H1 (cell line): Measurements from ENCODE around the gene DRD2. TPM values are rescaled to one million over a fixed set of nuclear protein-coding genes. Genes with fewer than 3 reads are reported as not detected.

Experiments used
- CTCF ChIA-PET: fragments of 300-600 bp; sonication (Branson Sonifier 250); formaldehyde crosslinking; loops from one replicate; lab custom pipeline; 2021; ENCODE audit not compliant: partially characterized antibody; lab: Charles Lee
- POLR2A ChIA-PET: fragments of 300-600 bp; sonication (Branson Sonifier 250); formaldehyde crosslinking; loops from one replicate; lab custom pipeline; 2021; ENCODE audit warnings: inconsistent platforms; ENCODE audit not compliant: partially characterized antibody; lab: Charles Lee
- DNase-seq, 2 experiments: peaks; one replicate each; pipeline versions ENCODE4 v3.0.0 to v3.0.0-alpha.2; 2010 to 2022; ENCODE audit warnings: low spot score in 2 of 2, low read depth in 1 of 2, mixed read lengths in 1 of 2
- FAIRE-seq: peaks from 2 replicates; lab custom pipeline; 2011; peaks lifted over from hg19 to GRCh38; lab: Jason Lieb, UNC
- H2AFZ ChIP-seq: 2 replicates; pipeline ENCODE4 v1.8.1; 2012; ENCODE audit warnings: low read length, inconsistent platforms
- H2AK5ac ChIP-seq: 2 replicates; pipeline ENCODE4 v1.6.1; 2013; ENCODE audit warnings: low read depth, low read length
- H2BK120ac ChIP-seq: replicated peaks from 2 replicates; pipeline ENCODE3; 2013; ENCODE audit warnings: low read depth, low read length, inconsistent platforms
- H2BK12ac ChIP-seq: 2 replicates; pipeline ENCODE4 v1.6.1; 2013; ENCODE audit warnings: low read depth, low read length
- H2BK15ac ChIP-seq: 2 replicates; pipeline ENCODE4 v1.6.1; 2013; ENCODE audit warnings: low read length
- H2BK20ac ChIP-seq: 2 replicates; pipeline ENCODE4 v1.6.1; 2013; ENCODE audit warnings: low read length
- H2BK5ac ChIP-seq: 2 replicates; pipeline ENCODE4 v1.6.1; 2013; ENCODE audit warnings: low read depth, low read length
- H3K14ac ChIP-seq: 2 replicates; pipeline ENCODE4 v1.6.1; 2013; ENCODE audit warnings: inconsistent platforms; ENCODE audit not compliant: insufficient read length
- H3K18ac ChIP-seq: 2 replicates; pipeline ENCODE4 v1.6.1; 2013; ENCODE audit warnings: low read length; ENCODE audit errors: extremely low read depth
- H3K23ac ChIP-seq: 2 replicates; pipeline ENCODE4 v1.6.1; 2013; ENCODE audit warnings: inconsistent platforms; ENCODE audit not compliant: insufficient read length
- H3K23me2 ChIP-seq: 2 replicates; pipeline ENCODE4 v1.6.1; 2013; ENCODE audit warnings: low read depth, low read length
- H3K27ac ChIP-seq: 2 replicates; pipeline ENCODE4 v1.6.1; 2011; ENCODE audit warnings: low read depth, low read length, inconsistent platforms
- H3K27me3 ChIP-seq, 4 experiments: replicated peaks in 1 of 4; 1 replicate in 1 of 4; 2 replicates in 3 of 4; pipeline versions ENCODE4 v1.6.1 to v1.8.1; 2011 to 2013; ENCODE audit warnings: low read length in 3 of 4, mild to moderate bottlenecking in 3 of 4, inconsistent platforms in 2 of 4, mixed read lengths in 2 of 4, moderate library complexity in 1 of 4; ENCODE audit not compliant: control insufficient read depth in 3 of 4, insufficient read depth in 3 of 4; ENCODE audit errors: extremely low read depth in 1 of 4
- H3K36me3 ChIP-seq, 4 experiments: 2 replicates each; pipeline versions ENCODE4 v1.6.1 to v1.8.1; 2011 to 2013; ENCODE audit warnings: mild to moderate bottlenecking in 4 of 4, low read length in 3 of 4, moderate library complexity in 2 of 4, control low read depth in 1 of 4, inconsistent platforms in 1 of 4; ENCODE audit not compliant: insufficient read depth in 4 of 4, control insufficient read depth in 2 of 4
- H3K4ac ChIP-seq: replicated peaks from 2 replicates; pipeline ENCODE3; 2013; ENCODE audit warnings: low read length, low read depth, mixed read lengths, inconsistent platforms; ENCODE audit not compliant: insufficient read length
- H3K4me1 ChIP-seq, 4 experiments: replicated peaks in 1 of 4; 1 replicate in 1 of 4; 2 replicates in 3 of 4; pipeline versions ENCODE4 v1.6.1 to v1.8.1; 2011 to 2013; ENCODE audit warnings: low read length in 3 of 4, inconsistent platforms in 2 of 4, mixed read lengths in 1 of 4; ENCODE audit not compliant: insufficient read depth in 4 of 4, control insufficient read depth in 3 of 4
- H3K4me2 ChIP-seq, 2 experiments: 2 replicates each; pipeline versions ENCODE4 v1.6.1 to v1.8.1; 2011 to 2013; ENCODE audit warnings: low read depth in 2 of 2, low read length in 2 of 2, control low read depth in 1 of 2, inconsistent platforms in 1 of 2, mild to moderate bottlenecking in 1 of 2; ENCODE audit not compliant: insufficient read depth in 1 of 2
- H3K4me3 ChIP-seq, 4 experiments: fragments of 200-600, 300-600 bp in 1 of 4; sonication (generic), shearing (Covaris generic), sonication (Bioruptor Twin) in 1 of 4; 2 replicates each; pipeline versions ENCODE4 v1.5.1 to v1.8.1; 2011 to 2016; ENCODE audit warnings: low read length in 4 of 4, low read depth in 3 of 4, control low read depth in 2 of 4, inconsistent platforms in 2 of 4, mild to moderate bottlenecking in 2 of 4, mixed read lengths in 1 of 4, moderate library complexity in 1 of 4; ENCODE audit not compliant: insufficient read depth in 2 of 4; ENCODE audit errors: extremely low read depth in 1 of 4
- H3K56ac ChIP-seq: replicated peaks from 2 replicates; pipeline ENCODE3; 2013; ENCODE audit warnings: low read depth, mild to moderate bottlenecking, mixed read lengths, low read length, inconsistent platforms; ENCODE audit not compliant: insufficient read length
- H3K79me1 ChIP-seq: 2 replicates; pipeline ENCODE4 v1.6.1; 2013; ENCODE audit warnings: low read depth, low read length, control low read depth
- H3K79me2 ChIP-seq, 2 experiments: 2 replicates each; pipeline versions ENCODE4 v1.6.1 to v1.8.1; 2012 to 2013; ENCODE audit warnings: low read length in 2 of 2, mild to moderate bottlenecking in 2 of 2, inconsistent platforms in 1 of 2; ENCODE audit not compliant: insufficient read depth in 2 of 2, control insufficient read depth in 1 of 2
- H3K9ac ChIP-seq, 4 experiments: replicated peaks in 1 of 4; 1 replicate in 1 of 4; 2 replicates in 3 of 4; pipeline versions ENCODE4 v1.6.1 to v1.8.1; 2011 to 2013; ENCODE audit warnings: low read depth in 3 of 4, low read length in 3 of 4, control low read depth in 2 of 4, mild to moderate bottlenecking in 2 of 4, moderate library complexity in 2 of 4, inconsistent platforms in 1 of 4; ENCODE audit errors: extremely low read depth in 1 of 4
- H3K9me3 ChIP-seq, 2 experiments: 2 replicates each; pipeline versions ENCODE4 v1.6.1 to v1.8.1; 2012 to 2013; ENCODE audit warnings: mild to moderate bottlenecking in 2 of 2, moderate library complexity in 2 of 2, control low read depth in 1 of 2, inconsistent platforms in 1 of 2, low read depth in 1 of 2, low read length in 1 of 2, mixed read lengths in 1 of 2; ENCODE audit not compliant: insufficient read depth in 2 of 2
- H4K20me1 ChIP-seq, 2 experiments: replicated peaks in 1 of 2; 2 replicates each; pipeline versions ENCODE3 to v1.8.1; 2011 to 2013; ENCODE audit warnings: inconsistent platforms in 2 of 2, low read length in 2 of 2, mild to moderate bottlenecking in 1 of 2; ENCODE audit not compliant: insufficient read depth in 2 of 2, control insufficient read depth in 1 of 2
- H4K5ac ChIP-seq: 2 replicates; pipeline ENCODE4 v1.6.1; 2013; ENCODE audit warnings: low read length, low read depth, mixed read lengths, inconsistent platforms; ENCODE audit not compliant: insufficient read length
- H4K8ac ChIP-seq: 2 replicates; pipeline ENCODE4 v1.8.0; 2013; ENCODE audit warnings: mild to moderate bottlenecking, moderate library complexity, low read length, inconsistent platforms; ENCODE audit not compliant: insufficient read depth; ENCODE audit errors: extremely low read depth
- H4K91ac ChIP-seq: replicated peaks from 2 replicates; pipeline ENCODE3; 2013; ENCODE audit warnings: low read length, mixed read lengths, inconsistent platforms; ENCODE audit not compliant: insufficient read length
- KDM4A ChIP-seq: IDR thresholded peaks from one replicate; pipeline ENCODE4 v1.7.1; 2012; ENCODE audit warnings: low read depth, mild to moderate bottlenecking, moderate library complexity, low read length, inconsistent platforms; ENCODE audit not compliant: severe bottlenecking
- WGBS, 2 experiments: shearing (Covaris generic) in 1 of 2; methylation state at CpG; one replicate each; pipeline versions ENCODE4 v1.1.6 to v1.1.7; 2013 to 2015; ENCODE audit warnings: low lambda C conversion rate in 2 of 2, mixed read lengths in 2 of 2, inconsistent platforms in 1 of 2, low coverage in 1 of 2, missing lambda C conversion rate in 1 of 2; ENCODE audit not compliant: insufficient replicate concordance in 2 of 2, insufficient coverage in 1 of 2, insufficient read length in 1 of 2; ENCODE audit errors: extremely low coverage in 1 of 2, missing lambda C conversion rate in 1 of 2; 5-methylcytosine and 5-hydroxymethylcytosine counted together
- polyA plus RNA-seq, 7 experiments: library from polyadenylated mRNA; depleted of rRNA in 3 of 7; stranded (reverse) in 5 of 7; unstranded in 2 of 7; fragments of >200 nt in 5 of 7; fragments of 200-250 nt in 2 of 7; gene quantifications; 1 replicate in 5 of 7; 2 replicates in 1 of 7; 4 replicates in 1 of 7; pipeline versions ENCODE4 v1.2.1 to v1.2.3, GENCODE V29; 2011 to 2013; ENCODE audit warnings: missing spikeins in 2 of 7, mixed read lengths in 2 of 7
- total RNA-seq: library from RNA; stranded (reverse); fragmentation: NEBNext Ultra II Directional; extraction: Animal tissue kit (Norgen Biotek cat#: 25700); gene quantifications from 2 replicates; pipeline ENCODE4 v1.2.1, GENCODE V29; 2021

The DRD2 gene
- total and polyA plus RNA-seq, 2 of the 8 experiments (the other 6 are each of a cell fraction or from before 2014, with no cell fraction given), result 0.26 to 0.41 TPM

- no peak for DNase-seq
- CTCF ChIA-PET, result interaction anchor here (1.0 to 2.1 kb wide), 5 partner anchors 16 to 817 kb away, joined by 3 to 6 read pairs (median 5); no protein-coding TSS in a partner anchor
- H4K8ac ChIP-seq, result no peak overlapping the region; the same call in 1 of the 2 replicates
- no peak for TF ChIP-seq KDM4A
- TF ChIP-seq, all 59 proteins: peak for 0
- no peaks in the 10 kb centered on the region for H3K27me3 ChIP-seq
- H2BK5ac ChIP-seq, result no peak overlapping the region
- H2BK15ac ChIP-seq, result no peak overlapping the region
- H4K20me1 ChIP-seq, result no peaks in the 10 kb centered on the region
- H3K36me3 ChIP-seq, result no peaks in the 10 kb centered on the region
- no peak overlapping the region for H3K4ac ChIP-seq
- no peak overlapping the region for H3K4me3 ChIP-seq
- H3K14ac ChIP-seq, result no peak overlapping the region
- no peaks in the 10 kb centered on the region for H3K23me2 ChIP-seq
- 89% methylated on average over 7 of the region's 7 CpGs; no CpG with 5 or more reads in 1 of the 2 experiments for WGBS, 2 experiments
- FAIRE-seq, result no peak
- no peak overlapping the region for H2BK20ac ChIP-seq
- no peak overlapping the region for H2AFZ ChIP-seq
- H3K79me2 ChIP-seq, result no peaks in the 10 kb centered on the region
- no peak overlapping the region for H3K4me2 ChIP-seq
- H3K4me1 ChIP-seq, result no peaks in the 10 kb centered on the region
- no peak overlapping the region for H3K9ac ChIP-seq
- no peak overlapping the region for H3K27ac ChIP-seq
- H3K23ac ChIP-seq, result no peak overlapping the region
- no peaks in the 10 kb centered on the region for H3K9me3 ChIP-seq
- POLR2A ChIA-PET, result no interaction called here
- H2AK5ac ChIP-seq, result no peak overlapping the region
- H4K91ac ChIP-seq, result no peak overlapping the region
- H2BK12ac ChIP-seq, result no peak overlapping the region
- no peak overlapping the region for H3K18ac ChIP-seq
- no peak overlapping the region for H4K5ac ChIP-seq
- no peak overlapping the region for H2BK120ac ChIP-seq
- no peak overlapping the region for H3K56ac ChIP-seq
- no peaks in the 10 kb centered on the region for H3K79me1 ChIP-seq
Measured at GRCh38 chr11:113404859-113405430, 70.3 kb downstream of the DRD2 start.
